Uterus (tissue), 2 donors: Measurements from ENCODE around the gene RPN1.

Experiments
- CTCF ChIP-seq, 4 experiments: fragments of 200-600 bp in 2 of 4; fragments of 450-650 bp in 2 of 4; sonication (generic) in 2 of 4; IDR thresholded peaks; one replicate each; pipeline ENCODE4 v1.5.1; 2016 to 2019; ENCODE audit warnings: antibody characterized with exemption in 4 of 4, mild to moderate bottlenecking in 2 of 4, moderate library complexity in 1 of 4
- POLR2A ChIP-seq, 2 donors: fragments of 450-650 bp; IDR thresholded peaks; one replicate each; pipeline ENCODE4 v1.6.1; 2016; ENCODE audit warnings: antibody characterized with exemption in 2 of 2, mild to moderate bottlenecking in 1 of 2, moderate library complexity in 1 of 2

GRCh38 chr3:128618398-128618726, 32.3 kb downstream of the RPN1 start:
- no peak for TF ChIP-seq POLR2A (IDR thresholded peaks at IDR 0.05)
- TF ChIP-seq CTCF (IDR thresholded peaks at IDR 0.05) = no peak
